Hematopoietic multipotent progenitor cell treated with erythropoietin and hydrocortisone succinate and interleukin-3 and kit ligand, for 4 days (in vitro differentiated cells): ENCODE measurements around the gene HSD17B2.
A peak's percentile ranks its signal among the peaks of the same experiment; 100 is the strongest.

ENCODE experiments used
- DNase-seq: peaks from one replicate; pipeline ENCODE4 v3.0.0-alpha.2; 2015

HSD17B2 gene

DNA sequence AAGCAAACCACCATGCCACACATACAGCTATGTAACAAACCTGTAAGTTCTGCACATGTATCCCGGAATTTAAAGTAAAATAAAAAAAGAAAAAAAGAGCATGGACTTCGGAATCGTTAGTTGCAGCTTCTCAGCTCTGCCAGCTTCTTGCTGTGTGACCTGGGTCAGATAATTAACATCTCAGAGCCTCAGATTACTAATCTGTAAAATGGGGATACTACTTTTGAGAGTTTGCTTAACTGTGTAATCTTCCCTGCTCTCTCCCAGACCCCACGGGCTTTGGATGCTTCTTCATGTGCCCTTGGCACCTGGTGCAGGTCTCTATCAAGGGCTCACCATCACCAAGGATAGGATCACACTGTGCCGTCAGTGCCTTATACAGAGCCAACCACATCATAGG lies 16.6 kb downstream of the HSD17B2 start:
- DNase-seq, result no peak

DNA sequence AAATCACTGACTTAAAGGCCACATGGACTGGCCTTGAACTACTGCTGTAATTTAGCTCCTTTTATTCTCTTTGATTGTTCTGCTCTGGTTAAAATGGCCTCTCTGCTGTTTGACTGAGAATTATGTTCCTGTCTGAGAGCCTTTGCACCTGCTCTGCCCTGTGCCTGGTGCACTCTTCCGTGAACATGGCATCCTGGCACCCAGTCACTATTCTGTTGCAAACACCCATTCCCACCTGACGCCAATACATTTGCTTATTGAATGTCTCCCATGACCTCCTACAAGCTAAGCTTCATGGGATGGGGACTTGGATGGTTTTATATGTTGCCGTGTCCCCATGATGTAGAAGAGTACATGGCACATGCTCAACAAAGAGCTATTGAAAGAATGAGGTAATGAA lies 20.1 kb downstream of the HSD17B2 start:
- DNase-seq, result no peak

DNA sequence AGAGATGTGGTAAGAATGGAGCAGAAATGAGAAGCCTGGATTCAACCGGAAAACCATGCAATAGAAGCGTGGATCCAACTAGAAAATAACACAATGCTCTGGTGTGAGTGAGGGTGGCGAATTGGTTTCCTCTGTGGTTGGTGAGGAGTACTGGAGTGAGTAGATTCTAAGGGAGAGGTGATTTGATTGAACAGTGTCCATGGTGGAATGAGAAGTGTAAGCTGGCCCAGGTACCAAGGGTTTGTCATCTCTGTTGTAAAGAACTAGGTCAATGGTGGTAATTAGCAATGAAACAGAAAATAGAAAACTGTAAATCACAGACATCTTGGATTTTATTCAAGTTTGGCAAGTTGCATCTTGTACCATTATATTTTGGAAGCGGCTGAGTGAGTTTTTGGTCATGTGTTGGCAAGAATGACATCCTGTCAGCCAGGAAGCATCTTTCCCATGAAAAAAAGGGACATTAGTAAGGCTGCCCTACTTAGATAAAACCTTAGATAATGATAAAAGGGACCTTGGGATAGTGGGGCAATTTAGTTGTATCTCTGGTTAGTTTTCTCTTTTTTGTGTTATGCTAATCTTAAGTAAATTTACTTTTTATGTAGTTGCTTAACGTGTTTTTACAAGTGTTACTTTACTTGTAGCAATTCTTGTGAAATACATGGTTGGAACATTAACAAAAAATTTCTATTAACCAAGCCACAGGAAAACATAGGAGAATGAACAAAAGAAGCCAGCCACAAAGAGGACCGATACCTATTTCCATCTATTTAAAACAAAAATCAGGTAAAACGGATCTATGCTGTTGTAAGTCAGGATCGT lies 20.9 kb downstream of the HSD17B2 start:
- no peak for DNase-seq

DNA sequence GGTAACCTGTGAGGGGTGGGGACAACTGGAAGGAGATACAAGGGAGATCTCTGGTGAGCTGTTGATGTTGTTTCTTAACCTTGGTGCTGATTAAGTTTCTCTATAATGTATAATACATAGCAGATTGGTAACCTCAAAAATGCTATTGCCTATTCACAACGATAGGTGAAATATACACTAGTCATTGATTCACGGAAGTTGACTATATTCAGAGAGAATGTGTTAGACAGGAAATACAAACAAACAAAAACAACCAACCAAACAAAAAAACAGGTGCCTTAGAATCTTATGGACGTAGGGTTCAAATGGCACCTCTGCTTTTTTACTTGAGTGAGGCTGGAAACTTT lies 21.5 kb downstream of the HSD17B2 start:
- DNase-seq, result no peak

DNA sequence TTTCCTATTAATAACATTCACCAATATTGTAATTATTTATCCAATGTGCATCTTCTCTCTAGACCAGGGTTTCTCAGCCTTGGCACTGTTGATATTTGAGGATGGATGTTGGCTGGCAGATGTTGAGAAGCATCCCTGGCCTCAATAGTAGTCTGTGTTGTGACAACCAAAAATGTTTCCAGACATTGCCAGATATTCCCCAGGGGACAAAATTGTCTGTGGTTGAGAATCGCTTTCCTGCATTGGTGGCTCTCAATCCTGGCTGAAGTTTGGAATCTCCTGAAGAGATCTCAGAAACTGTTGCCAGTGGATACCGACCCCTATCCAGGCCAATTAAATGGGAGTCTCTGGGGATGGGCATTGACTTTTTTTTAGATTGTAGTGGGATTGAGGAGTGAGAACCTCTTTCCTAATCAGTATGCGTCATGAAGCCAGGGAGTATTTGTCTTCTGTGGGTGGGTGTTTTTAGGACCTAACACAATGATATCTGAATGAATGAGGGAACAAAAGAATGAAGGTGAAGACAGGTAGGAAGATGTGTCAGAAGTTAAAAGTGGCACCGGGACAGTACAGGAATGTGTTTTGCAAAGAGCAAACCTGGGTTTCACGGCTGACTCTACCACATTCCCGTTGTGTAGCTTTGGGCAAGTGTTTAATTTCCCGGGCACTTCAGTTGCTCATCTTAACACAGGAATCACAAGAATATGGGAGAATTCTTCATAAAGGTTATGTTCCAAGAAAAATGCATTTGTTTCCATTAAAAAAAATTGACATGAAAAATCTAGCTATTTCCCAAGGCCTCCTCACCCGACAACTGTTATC lies 24.3 kb downstream of the HSD17B2 start:
- no peak for DNase-seq

DNA sequence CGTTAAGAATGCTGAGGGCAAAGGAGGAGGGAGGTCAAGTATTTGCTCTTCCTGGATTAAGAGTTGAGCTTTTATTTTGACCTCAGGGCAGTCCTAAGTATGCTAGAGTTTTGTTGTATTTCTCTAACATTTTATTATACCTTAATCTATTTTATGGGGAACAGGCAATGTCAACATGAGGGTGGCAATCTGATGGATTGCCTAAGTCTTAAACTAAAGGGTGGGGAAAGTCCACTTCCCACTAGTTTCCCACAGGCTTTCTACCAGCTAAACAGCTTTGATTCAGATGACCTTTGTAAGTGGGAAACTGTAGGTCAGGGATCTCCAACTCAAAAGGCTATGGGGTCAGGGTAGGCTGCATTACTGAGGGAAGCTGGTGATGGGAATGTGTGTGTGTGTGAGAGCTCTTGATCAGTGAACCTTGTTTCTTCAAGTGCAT lies 24.9 kb downstream of the HSD17B2 start:
- no peak for DNase-seq

DNA sequence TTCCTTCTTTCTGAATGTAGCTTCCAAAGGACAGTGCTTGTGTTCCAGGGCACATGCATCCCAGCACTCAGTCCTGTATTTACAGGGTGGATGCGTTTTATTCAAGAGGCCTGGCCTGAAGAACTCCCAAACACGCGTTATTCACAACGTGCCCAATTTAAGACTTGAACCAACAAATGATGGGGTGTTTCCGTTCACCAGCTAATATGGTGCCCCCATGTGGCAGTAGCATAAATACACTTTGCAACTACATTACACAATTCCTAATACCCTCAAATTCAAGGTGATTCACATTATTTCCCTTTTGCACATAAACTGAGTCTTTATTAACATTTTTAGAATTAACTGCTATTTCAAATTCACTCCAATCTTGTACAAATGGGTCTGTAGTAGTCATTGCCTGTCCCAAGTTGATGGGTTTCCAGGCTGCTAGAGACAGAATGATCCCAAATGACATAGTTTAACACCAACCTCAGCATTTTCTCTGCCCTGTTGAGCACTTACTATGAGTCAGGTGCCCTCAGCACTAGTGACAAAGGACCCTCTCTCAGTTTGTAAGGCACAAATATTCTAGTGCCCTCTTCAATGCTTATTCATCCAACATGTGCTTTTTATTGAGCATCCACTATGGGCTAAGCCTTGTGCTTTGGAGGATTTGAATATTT lies 26.9 kb downstream of the HSD17B2 start:
- peak; percentile 71 for DNase-seq

DNA sequence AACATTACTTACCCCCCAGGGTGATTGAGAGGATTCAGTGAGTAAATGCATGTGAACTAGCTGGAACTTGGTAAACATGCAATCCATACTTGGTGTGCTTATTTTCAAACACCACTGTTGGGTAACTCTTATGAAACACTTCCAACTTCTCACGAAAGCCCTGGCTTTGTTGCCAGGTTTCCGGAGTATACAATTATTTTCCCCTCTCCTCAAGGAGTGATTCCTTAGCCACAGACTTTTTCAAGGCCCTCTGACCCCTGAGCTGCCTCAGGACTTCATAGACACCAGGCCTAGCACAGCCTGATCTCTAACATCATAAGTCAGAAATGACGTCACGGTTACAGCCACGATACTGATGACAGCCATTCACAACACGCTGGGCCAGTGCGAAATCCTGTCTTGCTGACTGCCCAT lies 27.6 kb downstream of the HSD17B2 start:
- DNase-seq, result no peak

DNA sequence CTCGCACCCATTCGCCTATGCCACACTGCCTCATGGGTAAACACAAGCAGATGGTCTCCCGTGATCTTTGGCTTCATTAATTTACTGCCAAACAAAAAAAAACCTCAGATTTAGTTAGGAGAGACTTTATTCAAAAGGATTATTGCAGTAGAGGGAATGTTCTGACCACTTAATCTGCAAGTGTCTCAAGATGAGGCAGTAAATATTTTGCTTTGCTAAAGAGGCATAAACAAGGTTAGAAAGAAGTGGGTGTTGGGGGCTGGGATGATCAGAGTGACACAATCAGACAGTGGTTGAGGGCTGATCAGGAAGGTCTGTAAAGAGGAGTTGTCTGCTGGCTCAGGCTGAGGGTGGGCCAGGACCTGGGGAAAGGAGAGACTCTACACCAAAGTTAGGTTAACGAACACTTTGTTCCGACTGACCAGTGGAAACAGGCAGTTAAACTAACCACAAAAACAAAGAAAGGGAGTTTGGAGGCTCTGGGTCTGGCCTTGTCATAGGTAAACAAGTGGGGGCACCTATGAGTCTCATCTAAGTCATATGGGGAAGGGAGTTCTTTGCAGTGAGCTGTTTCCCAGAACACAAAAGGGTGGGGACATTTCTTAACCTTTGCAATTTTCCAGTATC lies 28.5 kb downstream of the HSD17B2 start:
- DNase-seq, result no peak

DNA sequence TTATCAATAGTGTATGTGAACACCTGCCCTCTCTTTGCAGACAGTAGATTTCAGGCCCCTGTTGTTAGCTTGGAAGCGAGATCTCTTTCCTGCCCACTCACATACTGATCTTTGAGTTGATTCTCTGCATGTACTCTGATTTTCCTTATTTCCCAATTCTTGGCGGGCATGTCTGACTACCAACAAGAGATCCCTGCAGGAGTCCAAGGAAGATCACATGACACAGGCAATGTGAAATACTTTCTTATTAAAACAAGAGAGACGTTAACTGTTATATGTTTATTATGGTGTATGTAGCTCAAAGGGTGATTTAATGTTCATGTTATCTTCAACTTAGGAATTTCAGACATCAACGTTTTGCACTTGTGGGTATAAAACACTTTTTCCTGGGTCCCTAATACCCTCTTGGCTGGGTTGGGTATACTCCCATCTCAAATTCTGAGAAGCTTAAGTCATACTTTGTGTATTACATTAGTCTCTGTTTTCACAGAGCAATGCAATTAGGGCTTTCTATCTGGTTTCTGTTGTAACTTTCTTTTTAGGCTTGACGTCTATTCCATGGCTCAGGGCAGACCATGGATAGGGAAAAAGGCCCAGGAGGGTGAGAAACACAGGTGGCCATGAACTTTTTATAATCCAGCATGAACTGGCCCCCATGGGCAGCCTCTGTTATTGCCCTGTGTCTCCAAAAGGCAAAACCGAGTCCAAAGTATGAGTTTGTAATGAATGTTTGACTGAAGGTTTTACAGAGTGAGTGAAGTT lies 32.2 kb downstream of the HSD17B2 start:
- DNase-seq, result no peak

DNA sequence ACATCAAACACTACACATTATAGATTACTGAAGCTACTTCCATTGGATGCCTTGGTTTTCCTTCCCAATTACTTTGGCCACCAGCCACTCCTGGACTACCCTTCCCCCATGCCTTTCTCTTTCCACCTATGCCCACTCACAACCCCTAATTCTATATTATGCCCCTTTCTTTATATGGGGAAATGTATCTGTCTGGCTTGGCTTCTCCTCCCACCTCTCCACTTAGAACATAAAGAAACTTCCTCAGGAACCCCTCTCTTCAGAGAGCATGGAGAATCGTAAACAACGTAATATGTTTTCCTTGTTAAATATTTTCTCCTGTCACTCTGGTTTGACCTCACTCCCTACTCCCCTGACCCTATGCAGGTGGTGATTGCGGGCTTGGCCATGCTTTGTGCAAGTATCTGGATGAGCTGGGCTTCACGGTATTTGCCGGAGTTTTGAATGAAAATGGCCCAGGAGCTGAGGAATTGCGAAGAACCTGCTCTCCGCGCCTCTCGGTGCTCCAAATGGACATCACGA lies 32.8 kb downstream of the HSD17B2 start:
- no peak for DNase-seq

DNA sequence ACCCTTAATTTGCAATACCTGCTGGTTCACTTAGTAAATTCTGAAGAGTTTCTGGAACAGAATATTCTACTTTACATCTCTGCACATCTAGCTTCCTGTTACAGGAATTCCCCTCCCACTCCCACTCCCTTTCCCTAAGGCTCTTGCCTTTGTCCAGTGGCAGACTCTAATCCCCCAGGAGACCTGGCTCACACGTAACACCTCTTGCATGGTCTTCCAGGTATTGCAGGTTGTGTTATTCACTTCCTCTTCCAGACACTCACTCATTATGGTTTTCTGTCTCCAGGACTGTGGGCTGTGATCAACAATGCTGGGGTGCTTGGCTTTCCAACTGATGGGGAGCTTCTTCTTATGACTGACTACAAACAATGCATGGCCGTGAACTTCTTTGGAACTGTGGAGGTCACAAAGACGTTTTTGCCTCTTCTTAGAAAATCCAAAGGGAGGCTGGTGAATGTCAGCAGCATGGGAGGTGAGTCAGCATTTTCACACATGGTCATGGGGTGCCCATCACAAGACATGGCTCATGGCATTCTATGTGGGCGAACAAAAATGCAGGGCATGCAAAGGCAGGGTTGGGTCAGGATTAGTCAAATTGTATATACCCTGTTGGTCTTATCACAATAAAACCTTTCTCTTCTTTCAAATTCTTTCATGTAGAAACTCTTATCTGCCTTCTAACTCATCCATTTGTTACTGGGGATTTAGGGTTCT lies 35.8 kb downstream of the HSD17B2 start:
- peak; percentile 4 for DNase-seq

DNA sequence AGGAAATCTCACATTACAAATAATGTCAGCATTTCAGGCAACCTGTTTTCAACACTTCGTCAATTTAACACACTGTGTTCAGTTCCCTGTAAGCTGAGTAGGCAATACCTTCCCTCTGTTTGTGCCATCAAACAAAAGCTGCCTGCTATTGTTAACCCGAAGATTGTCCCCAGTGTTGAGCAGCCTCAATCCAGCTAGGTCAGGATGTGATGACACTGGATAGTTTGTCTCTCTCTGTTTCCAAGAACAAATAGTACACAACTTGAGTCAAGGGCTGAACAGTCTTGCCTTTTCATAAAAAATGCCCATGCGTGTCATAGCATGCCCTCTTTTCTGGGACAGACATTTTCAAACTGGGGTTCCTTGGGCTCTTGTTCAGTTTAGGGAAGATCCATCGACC lies 36.4 kb downstream of the HSD17B2 start:
- DNase-seq, result no peak

DNA sequence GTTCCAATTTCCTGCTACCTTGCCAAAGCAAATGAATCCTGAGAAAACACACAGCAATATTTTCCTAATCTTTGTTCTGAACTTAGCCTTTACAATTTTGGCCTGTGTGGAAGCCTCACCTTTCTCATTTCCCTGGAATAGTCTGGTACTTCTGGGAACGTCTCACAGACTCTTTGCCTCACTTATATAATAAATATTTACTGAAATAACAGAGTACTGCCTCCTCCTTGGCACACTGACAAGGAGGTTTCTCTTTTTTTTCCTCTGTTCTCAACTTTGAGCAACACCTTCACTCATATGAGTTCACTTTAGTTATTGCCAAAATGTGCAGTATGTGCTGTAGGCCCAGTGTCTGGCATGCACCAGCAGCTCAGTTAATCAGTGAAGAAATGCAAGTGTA lies 37.3 kb downstream of the HSD17B2 start:
- DNase-seq, result no peak

DNA sequence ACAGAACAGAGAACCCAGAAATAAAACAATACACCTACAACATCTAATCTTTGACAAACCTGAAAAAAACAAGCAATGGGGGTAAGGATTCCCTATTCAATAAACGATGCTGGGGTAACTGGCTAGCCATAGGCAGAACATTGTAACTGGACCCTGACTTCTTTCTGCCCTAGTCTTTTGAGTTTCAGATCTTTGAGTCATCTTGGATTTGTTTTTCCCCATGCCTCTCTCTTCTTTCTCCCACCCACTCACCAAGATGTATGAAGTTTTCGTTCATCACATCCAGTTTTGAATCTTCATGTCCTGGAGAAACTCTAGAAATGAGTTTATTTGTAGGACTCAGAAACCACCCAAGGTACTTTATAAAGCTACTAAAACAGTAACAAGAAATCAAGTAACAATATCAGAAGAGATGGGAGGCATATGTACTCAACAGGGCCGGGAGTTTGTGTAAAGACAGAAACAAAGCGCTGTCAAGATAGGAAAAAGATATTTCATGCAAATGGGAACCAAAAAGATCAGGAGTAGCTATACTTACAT lies 39.0 kb downstream of the HSD17B2 start:
- DNase-seq, result no peak

DNA sequence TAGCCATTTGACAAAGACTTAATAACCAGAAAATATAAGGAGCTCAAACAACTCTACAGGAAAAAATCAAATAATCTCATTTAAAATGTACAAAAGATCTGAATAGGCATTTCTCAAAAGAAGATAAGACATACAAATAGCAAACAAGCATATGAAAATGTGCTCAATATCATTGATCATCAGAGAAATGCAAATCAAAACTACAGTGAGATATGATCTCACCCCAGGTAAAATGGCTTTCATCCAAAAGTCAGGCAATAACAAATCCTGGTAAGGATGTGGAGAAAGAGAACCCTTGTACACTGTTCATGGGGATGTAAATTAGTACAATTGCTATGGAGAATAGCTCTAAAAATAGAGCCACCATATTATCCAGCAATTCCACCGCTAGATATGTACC lies 43.1 kb downstream of the HSD17B2 start:
- no peak for DNase-seq

DNA sequence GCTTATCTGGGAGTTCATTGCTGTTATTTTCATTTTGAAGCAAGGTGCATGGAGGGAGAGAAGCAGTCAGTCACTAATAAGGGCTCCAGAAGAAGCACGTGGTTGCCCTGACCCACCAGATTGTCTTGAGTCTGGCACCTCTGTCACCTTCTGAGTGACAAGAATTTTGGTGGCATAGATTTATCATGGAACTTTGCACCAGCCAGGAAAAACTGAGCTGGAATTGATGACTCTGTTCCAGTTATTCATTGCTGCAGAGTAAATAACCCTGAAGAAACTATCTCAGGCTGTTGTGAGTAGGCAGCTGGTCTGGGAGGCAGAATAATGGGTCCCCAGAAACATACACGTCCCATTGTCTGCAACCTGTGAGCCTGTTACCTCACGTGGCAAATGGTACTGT lies 44.8 kb downstream of the HSD17B2 start:
- no peak for DNase-seq

DNA sequence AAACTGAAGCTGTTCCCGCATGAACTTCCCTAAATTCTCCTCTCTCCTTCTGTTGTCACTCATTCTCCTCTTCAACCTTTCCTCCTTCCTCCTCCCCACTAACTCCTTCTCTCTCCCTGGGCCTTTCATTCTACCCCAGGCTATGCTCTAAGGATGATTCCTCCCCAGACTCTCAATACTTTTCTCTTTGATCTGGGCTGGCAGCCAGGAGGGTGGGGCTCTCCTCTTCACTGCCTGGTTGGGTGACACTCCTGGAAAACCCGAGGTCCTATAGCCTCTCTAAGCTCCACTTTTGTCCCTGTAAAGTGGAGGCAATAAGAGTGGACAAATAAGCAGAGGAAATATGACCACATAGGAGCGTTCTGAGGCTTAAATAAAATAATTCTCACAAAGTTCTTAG lies 46.2 kb downstream of the HSD17B2 start:
- DNase-seq, result no peak

DNA sequence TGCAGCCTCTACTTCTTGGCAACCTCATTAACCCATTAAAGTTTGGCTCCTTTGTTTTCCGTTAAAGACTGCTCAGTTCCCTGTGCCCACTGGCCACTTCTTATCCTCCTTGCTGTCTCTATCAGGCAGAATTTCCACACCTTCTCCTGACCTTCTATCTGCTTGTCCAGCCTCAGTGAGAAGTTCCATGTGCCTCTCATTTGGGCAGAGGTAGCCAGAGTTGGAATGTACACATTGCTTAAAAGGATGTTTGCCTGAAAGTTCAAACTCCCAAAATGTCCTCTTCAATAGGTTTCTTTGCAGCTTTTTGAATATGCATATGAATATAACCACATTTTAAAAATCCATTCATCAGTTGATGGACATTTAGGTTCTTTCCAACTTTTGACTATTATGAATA lies 47.0 kb downstream of the HSD17B2 start:
- no peak for DNase-seq

DNA sequence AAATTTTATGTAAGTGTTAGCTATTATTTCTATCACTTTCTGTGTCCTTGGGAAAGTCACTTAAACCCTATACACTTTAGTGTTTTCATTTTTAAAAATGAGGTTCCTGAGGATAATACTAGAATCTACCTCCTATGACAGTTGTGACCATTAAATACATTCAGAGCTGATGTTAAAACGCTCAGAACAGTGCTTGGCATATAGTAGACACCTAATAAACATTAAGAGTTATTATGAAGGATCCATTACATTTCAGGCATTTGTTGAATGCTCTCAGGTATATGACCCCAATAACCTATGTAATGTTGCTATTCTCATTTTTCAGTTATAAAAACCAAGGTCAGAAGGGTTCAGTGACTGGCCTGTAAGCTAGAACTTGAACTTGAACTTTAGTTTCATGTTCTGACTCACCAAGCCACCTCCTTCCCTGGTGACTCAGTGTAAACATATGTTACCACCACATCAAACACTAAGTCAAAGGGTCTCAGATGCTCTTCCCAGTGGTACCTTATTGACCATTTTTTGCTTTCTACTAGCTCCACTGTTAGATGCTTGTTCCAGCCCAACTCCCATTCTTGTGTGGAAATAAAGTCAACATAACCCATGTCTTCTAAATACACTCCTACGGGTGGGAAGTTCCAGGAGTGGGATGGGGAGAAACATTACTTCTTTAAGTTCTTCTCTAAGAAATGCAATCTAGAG lies 47.6 kb downstream of the HSD17B2 start:
- DNase-seq, result no peak
